ENCODE results near the gene PDCD11. TPM values are rescaled to one million over a fixed set of nuclear protein-coding genes. Genes with fewer than 3 reads are reported as not detected.

The PDCD11 gene, protein sequence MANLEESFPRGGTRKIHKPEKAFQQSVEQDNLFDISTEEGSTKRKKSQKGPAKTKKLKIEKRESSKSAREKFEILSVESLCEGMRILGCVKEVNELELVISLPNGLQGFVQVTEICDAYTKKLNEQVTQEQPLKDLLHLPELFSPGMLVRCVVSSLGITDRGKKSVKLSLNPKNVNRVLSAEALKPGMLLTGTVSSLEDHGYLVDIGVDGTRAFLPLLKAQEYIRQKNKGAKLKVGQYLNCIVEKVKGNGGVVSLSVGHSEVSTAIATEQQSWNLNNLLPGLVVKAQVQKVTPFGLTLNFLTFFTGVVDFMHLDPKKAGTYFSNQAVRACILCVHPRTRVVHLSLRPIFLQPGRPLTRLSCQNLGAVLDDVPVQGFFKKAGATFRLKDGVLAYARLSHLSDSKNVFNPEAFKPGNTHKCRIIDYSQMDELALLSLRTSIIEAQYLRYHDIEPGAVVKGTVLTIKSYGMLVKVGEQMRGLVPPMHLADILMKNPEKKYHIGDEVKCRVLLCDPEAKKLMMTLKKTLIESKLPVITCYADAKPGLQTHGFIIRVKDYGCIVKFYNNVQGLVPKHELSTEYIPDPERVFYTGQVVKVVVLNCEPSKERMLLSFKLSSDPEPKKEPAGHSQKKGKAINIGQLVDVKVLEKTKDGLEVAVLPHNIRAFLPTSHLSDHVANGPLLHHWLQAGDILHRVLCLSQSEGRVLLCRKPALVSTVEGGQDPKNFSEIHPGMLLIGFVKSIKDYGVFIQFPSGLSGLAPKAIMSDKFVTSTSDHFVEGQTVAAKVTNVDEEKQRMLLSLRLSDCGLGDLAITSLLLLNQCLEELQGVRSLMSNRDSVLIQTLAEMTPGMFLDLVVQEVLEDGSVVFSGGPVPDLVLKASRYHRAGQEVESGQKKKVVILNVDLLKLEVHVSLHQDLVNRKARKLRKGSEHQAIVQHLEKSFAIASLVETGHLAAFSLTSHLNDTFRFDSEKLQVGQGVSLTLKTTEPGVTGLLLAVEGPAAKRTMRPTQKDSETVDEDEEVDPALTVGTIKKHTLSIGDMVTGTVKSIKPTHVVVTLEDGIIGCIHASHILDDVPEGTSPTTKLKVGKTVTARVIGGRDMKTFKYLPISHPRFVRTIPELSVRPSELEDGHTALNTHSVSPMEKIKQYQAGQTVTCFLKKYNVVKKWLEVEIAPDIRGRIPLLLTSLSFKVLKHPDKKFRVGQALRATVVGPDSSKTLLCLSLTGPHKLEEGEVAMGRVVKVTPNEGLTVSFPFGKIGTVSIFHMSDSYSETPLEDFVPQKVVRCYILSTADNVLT (N-terminal part only)
- 30.4 and 36.7 TPM in 2 replicates for total RNA-seq

DNA sequence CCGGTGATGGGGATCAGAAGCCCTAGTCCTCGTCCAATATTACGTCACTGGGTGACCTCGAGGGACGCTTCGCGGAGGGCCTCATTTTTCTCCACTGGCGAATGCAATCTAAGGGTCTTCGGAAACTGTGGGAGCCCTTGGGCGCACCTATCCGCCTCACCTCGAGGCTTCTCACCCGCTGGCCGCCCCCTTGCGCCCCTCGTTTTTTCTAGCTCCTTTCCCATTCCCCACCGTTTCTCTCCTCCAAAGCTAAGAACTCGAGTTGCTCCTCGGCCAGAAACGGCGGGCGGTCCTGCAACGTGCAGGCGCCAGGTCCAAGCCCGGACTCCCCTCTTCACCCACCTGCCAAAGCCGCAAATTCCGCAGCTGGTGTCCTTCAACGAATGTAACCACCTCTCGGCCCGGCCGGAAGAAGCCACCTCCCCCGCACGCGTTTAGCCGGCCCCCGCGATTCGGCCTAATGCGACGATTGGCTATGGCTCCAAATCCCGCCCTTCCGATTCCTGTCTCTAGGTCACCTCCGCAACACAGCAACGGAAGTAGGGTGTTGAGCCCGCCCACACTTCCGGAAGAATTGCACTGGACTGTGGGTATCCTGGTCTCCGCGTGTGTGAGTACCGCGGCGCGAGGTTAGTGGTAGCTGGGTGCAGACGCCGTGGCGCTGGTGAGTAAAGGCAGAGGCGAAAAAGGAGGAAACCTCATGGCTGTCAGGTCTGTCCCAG lies at the start of gene PDCD11, which contains the start of gene ATP5MK:
Gene PDCD11 (plus strand): TSS at position 560 of the 722 bp plus-strand sequence. CDS start 1,801 bp downstream, outside the sequence.
Gene ATP5MK (minus strand): TSS at position 409 of the 722 bp plus-strand sequence. CDS start 4,018 bp downstream, outside the sequence.

DNA sequence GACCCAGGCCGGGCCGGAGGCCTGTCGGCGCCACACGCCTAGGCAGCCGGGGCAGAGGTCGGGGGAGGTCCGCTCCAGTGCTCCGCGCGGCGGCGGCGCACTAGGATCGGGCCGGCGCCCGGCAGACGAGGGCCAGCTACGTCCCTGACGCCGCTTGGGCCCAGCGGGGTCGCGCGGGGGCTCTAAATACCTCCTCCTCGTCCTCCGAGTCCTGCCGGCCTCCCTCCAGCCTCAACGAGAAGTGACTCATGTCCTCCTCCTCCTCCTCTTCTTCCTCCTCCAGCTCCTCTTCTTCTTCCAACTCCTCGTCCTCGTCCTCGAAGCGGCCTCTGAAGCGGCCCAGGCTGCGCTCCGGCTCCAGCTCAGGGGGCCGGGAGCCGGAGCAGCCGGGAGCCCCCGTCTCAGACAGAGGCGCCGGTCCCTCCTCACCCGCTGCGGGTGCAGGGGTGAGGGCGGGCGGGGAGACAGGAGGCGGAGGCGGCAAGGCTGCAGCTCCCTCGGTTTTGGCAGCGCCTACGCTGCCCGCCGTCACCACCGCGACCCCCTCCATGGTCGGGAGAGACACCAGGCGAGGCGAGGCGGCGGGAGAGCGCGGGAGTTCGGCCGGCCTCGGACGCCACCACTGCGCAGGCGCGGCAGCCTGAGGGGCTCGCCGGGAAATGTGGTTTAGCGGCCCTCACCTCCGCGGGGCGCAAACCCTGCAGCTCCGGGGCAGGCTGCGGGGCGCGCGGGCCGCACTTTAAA lies 45.7 kb upstream of the PDCD11 start, which contains the start of gene PCGF6:
Gene PCGF6 (minus strand): TSS at position 624 of the 744 bp plus-strand sequence. CDS start 74 bp downstream, at position 550.

DNA sequence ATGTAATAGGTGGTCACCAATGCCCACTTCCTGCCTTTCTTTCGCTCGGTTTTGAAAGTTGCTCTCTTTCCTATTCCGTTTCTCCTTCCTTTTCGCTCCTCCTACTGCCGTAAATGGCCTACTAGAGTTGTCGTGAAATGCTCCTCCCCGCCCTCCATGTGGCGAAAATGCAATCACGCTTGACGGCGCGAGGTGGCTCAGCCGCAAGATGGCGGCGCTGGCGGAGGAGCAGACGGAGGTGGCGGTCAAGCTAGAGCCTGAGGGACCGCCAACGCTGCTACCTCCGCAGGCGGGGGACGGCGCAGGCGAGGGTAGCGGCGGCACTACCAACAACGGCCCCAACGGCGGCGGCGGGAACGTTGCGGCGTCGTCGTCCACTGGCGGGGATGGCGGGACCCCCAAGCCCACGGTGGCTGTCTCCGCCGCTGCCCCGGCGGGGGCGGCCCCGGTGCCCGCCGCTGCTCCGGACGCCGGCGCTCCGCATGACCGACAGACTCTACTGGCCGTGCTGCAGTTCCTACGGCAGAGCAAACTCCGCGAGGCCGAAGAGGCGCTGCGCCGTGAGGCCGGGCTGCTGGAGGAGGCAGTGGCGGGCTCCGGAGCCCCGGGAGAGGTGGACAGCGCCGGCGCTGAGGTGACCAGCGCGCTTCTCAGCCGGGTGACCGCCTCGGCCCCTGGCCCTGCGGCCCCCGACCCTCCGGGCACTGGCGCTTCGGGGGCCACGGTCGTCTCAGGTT lies 28.5 kb upstream of the PDCD11 start, which contains the start of gene TAF5:
Gene TAF5 (plus strand): TSS at position 195 of the 737 bp plus-strand sequence. CDS start 14 bp downstream, at position 209.

DNA sequence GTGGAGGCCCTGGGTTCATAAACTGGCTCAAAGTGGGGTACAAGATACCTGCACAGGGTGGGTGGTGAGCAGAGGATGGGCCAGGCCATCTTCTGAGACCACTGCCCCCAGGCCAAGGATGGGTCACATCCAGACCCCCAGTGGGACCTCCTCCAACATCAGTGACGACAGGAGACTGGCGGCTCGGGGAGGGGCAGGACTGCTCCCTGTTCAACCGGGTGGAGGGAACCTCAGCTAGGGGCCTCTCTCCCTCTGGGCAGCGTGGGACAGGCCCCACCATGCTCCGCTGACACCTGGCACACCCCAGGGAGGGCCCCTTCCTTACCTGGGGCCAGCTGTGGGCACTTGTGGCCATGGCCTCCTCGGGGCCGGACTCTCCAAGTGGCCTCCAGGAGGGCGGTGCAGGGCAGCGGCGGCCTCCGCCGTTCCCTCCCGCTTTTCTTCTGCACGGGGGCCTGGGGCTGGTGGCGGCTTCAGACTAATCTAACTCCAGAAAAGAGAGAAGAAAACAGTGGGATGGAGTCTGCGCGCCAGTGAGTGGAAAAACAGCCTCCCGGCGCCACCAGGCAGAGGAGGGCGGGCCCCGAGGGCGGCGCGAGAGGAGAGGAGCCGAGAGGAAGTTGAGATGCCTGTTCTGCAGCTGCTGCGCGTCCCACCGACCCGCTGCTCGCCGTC lies 55.5 kb downstream of the PDCD11 start, which contains the start of gene CALHM2:
Gene CALHM2 (minus strand): TSS at position 540 of the 675 bp plus-strand sequence. CDS start 2,429 bp downstream, outside the sequence.

DNA sequence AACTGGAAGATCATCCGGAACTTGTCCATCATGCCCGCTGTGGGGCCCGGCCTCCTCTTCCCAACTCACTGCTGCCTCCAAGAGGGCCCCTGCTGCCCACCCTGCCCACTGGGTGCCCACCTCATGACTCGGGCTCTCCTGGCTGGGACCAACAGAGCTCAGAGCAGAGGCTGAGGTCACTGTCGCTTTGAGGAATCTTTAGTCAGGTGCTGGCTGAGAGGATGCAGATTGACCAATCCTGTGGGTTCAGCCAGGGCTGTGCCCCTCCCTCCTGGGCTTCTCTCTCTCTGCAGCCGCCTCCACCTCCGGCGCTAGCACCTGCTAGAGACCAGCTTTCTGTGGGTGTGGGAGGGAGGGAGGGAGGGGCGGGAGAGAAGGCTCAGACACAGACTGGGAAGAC lies 62.3 kb downstream of the PDCD11 start, which contains the start of gene CALHM1:
Gene CALHM1 (minus strand): TSS at position 181 of the 400 bp plus-strand sequence. CDS start 149 bp downstream, at position 32.

DNA sequence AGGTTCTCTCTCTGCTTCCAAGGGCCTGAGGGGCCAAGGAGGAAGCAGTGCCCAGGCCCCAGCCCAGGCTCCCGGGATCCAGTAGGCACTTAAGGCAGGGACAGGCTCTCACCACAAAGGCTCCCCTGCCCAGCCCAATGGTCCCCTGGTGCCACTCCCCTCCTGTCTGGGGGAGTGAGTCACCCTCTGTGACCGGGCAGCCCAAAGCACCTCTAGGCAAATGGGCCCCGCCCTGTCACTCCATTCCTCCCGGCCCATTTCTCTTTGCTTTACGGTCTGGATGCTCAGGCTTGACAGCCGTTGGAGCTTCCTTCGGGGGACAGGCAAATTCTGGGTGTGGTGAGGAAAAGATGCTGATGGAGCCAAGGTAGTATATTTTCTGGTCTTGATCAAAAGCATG lies 82.7 kb downstream of the PDCD11 start, which contains the start of gene CALHM3:
Gene CALHM3 (minus strand): TSS at position 106 of the 400 bp plus-strand sequence. CDS start 208 bp downstream, outside the sequence.

DNA sequence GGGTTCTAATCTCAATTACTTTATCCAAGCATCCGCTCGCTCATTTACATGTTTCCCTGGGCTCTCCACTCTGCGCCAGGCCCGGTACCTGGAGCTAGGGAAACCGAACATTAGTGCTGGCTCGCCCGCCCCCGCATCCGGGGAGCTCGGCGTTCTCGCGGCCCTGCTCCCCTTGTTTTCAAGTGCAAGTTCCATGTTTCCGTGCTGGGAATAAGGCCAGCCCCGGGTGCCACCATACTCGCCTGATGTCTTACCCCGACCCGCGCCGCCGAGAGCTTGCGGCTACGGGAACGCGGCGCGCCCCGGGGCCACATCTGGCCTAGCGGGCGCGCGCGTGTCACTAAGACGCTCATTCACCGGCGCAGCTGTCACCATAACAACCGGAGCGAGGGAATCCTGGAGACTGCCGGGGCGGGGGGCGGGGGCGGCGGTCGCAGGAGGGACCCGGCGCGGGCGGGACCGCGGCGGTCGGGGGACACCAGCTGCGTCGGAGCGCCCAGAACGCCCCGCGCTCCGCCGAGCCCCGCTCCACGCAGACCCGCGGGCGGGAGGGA lies 97.0 kb downstream of the PDCD11 start, which contains the start of gene NEURL1:
Gene NEURL1 (plus strand): TSS at position 344 of the 554 bp plus-strand sequence. CDS start 683 bp downstream, outside the sequence.

Other genes starting within 250 kb of the PDCD11 start
- 58.8 and 66.5 TPM in 2 replicates for gene NT5C2, start 203.4 kb upstream of the PDCD11 start, total RNA-seq
- gene RPEL1, start 150.7 kb upstream of the PDCD11 start, total RNA-seq = 0.16 TPM in 1 of 2 replicates, not detected in the other
- gene INA, start 119.5 kb upstream of the PDCD11 start, total RNA-seq = 12.8 and 13.0 TPM in 2 replicates
- 10.4 and 11.8 TPM in 2 replicates for gene PCGF6, start 45.5 kb upstream of the PDCD11 start, total RNA-seq
- 1.9 and 2.4 TPM in 2 replicates for gene TAF5, start 28.6 kb upstream of the PDCD11 start, total RNA-seq
- 116 and 154 TPM in 2 replicates for gene ATP5MK, start 151 bp upstream of the PDCD11 start, total RNA-seq
- gene CALHM2, start 55.7 kb downstream of the PDCD11 start, total RNA-seq = 51.1 and 61.2 TPM in 2 replicates
- gene CALHM1, start 62.3 kb downstream of the PDCD11 start, total RNA-seq = not detected in 2 replicates
- not detected in 2 replicates for gene CALHM3, start 82.6 kb downstream of the PDCD11 start, total RNA-seq
- 0.12 and 0.16 TPM in 2 replicates for gene NEURL1, start 97.1 kb downstream of the PDCD11 start, total RNA-seq

Data from hair follicle dermal papilla cell (primary cell).